H1 (cell line): ENCODE results near the gene CCDC15. TPM values are rescaled to one million over a fixed set of nuclear protein-coding genes. Genes with fewer than 3 reads are reported as not detected.

Source experiments
- BACH1 ChIP-seq: IDR thresholded peaks from 2 replicates; pipeline ENCODE4 v1.6.1; 2012; ENCODE audit warnings: low read length, improper control_type of control experiment
- CEBPB ChIP-seq: IDR thresholded peaks from 2 replicates; pipeline ENCODE4 v1.6.1; 2012; ENCODE audit warnings: low read depth, low read length
- EP300 ChIP-seq, 2 experiments: IDR thresholded peaks; 1 replicate in 1 of 2; 2 replicates in 1 of 2; pipeline ENCODE4 v1.6.1; 2011 to 2012; ENCODE audit warnings: low read depth in 2 of 2, low read length in 2 of 2, mild to moderate bottlenecking in 2 of 2, borderline replicate concordance in 1 of 2, inconsistent platforms in 1 of 2, moderate library complexity in 1 of 2
- FOSL1 ChIP-seq: IDR thresholded peaks from 2 replicates; pipeline ENCODE4 v1.6.1; 2011; ENCODE audit warnings: mild to moderate bottlenecking, low read depth, low read length, moderate library complexity; ENCODE audit not compliant: insufficient read depth
- GTF2F1 ChIP-seq: IDR thresholded peaks from 2 replicates; pipeline ENCODE4 v1.6.1; 2012; ENCODE audit warnings: low read depth, low read length, improper control_type of control experiment, borderline replicate concordance
- KDM5A ChIP-seq: fragments of 200-600 bp; IDR thresholded peaks from 2 replicates; pipeline ENCODE4 v1.7.1; 2012; ENCODE audit warnings: mild to moderate bottlenecking, low read length, inconsistent platforms, mixed read lengths
- MAFK ChIP-seq: IDR thresholded peaks from 2 replicates; pipeline ENCODE4 v1.6.1; 2012; ENCODE audit warnings: low read depth, mild to moderate bottlenecking, improper control_type of control experiment, low read length
- PHF8 ChIP-seq: fragments of 200-600 bp; sonication (generic); conservative IDR thresholded peaks from 2 replicates; pipeline ENCODE4 v1.7.1; 2012; ENCODE audit warnings: low read depth, mild to moderate bottlenecking, inconsistent platforms, low read length, moderate library complexity
- POLR2A ChIP-seq, 2 experiments: IDR thresholded peaks; 1 replicate in 1 of 2; 2 replicates in 1 of 2; pipeline ENCODE4 v1.6.1; 2011; ENCODE audit warnings: low read depth in 2 of 2, low read length in 2 of 2, mild to moderate bottlenecking in 2 of 2; ENCODE audit errors: control extremely low read depth in 1 of 2
- POU5F1 ChIP-seq: IDR thresholded peaks from 2 replicates; pipeline ENCODE4 v1.6.1; 2011; ENCODE audit warnings: low read depth, mild to moderate bottlenecking, low read length, moderate library complexity
- RBBP5 ChIP-seq: IDR thresholded peaks from 2 replicates; pipeline ENCODE4 v1.7.1; 2012; ENCODE audit warnings: low read depth, mild to moderate bottlenecking, inconsistent platforms, low read length, moderate library complexity, borderline replicate concordance
- SIN3A ChIP-seq, 2 experiments: IDR thresholded peaks in 1 of 2; conservative IDR thresholded peaks in 1 of 2; 2 replicates each; pipeline ENCODE4 v1.6.1; 2011 to 2012; ENCODE audit warnings: low read length in 2 of 2, improper control_type of control experiment in 1 of 2, low read depth in 1 of 2, mild to moderate bottlenecking in 1 of 2
- SIRT6 ChIP-seq: IDR thresholded peaks from one replicate; pipeline ENCODE4 v1.7.1; 2012; ENCODE audit warnings: low read length, inconsistent platforms
- SIX5 ChIP-seq: IDR thresholded peaks from 2 replicates; pipeline ENCODE4 v1.6.1; 2011; ENCODE audit warnings: mild to moderate bottlenecking, low read depth, low read length
- SP2 ChIP-seq: IDR thresholded peaks from 2 replicates; pipeline ENCODE4 v1.6.1; 2012; ENCODE audit warnings: mild to moderate bottlenecking, low read length, inconsistent platforms
- polyA plus RNA-seq, 7 experiments: library from polyadenylated mRNA; depleted of rRNA in 3 of 7; stranded (reverse) in 5 of 7; unstranded in 2 of 7; fragments of >200 nt in 5 of 7; fragments of 200-250 nt in 2 of 7; gene quantifications; 1 replicate in 5 of 7; 2 replicates in 1 of 7; 4 replicates in 1 of 7; pipeline versions ENCODE4 v1.2.1 to v1.2.3, GENCODE V29; 2011 to 2013; ENCODE audit warnings: missing spikeins in 2 of 7, mixed read lengths in 2 of 7
- total RNA-seq: library from RNA; stranded (reverse); fragmentation: NEBNext Ultra II Directional; extraction: Animal tissue kit (Norgen Biotek cat#: 25700); gene quantifications from 2 replicates; pipeline ENCODE4 v1.2.1, GENCODE V29; 2021
- TF ChIP-seq, protein P1 (sequence below): IDR thresholded peaks from 2 replicates; pipeline ENCODE4 v1.6.1; 2011; ENCODE audit warnings: low read depth, mild to moderate bottlenecking, low read length; ENCODE audit not compliant: insufficient read depth

Gene CCDC15
- total and polyA plus RNA-seq, 2 of the 8 experiments (the other 6 are each of a cell fraction or from before 2014, with no cell fraction given), result 1.5 to 3.1 TPM

DNA sequence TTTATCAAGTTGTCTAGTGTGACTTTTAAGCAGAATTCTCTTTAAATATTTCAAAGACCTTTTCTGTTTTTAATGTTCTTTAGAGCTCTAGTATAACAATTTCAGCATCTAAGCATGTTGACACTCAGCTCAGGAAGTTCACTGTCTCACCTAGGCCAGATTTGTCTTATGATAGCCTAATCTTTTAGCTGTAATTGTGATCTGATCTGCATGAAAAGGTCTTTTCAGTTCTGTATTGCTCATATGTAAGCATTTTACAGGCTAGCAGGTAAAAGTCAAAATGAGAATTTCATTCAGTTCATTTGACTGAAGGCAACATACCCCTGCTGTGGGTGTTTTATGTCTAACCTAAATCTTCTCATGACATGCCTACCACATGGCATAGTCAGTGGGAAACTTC is 62.4 kb downstream of the CCDC15 start (continued):
- TF ChIP-seq MAFK (no peak), RBBP5 (no peak), KDM5A (no peak), GTF2F1 (no peak), CEBPB (no peak), POU5F1 (no peak), SP2 (no peak), SIX5 (no peak), PHF8 (no peak), POLR2A (IDR thresholded peaks at IDR 0.05; ENCODE audit: control extremely low read depth in 1 of 2, low read depth in 2 of 2, low read length in 2 of 2) (no peak), SIRT6 (no peak), FOSL1 (no peak), EP300 (IDR thresholded peaks at IDR 0.05; ENCODE audit: borderline replicate concordance in 1 of 2, low read depth in 2 of 2, low read length in 2 of 2) (no peak), SIN3A (conservative IDR thresholded peaks at IDR 0.05 in 1 of 2, IDR thresholded peaks at IDR 0.05 in 1 of 2; ENCODE audit: low read depth in 1 of 2, low read length in 2 of 2) (no peak), BACH1 (no peak)
- TF ChIP-seq, protein P1, sequence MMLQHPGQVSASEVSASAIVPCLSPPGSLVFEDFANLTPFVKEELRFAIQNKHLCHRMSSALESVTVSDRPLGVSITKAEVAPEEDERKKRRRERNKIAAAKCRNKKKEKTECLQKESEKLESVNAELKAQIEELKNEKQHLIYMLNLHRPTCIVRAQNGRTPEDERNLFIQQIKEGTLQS, result no peak
